NCI-H2196 (cell line): Measurements from ENCODE around the gene IMMP2L.
"Not testable (repeated sequence)": the region's sequence is repeated elsewhere in the genome, so short reads cannot be mapped to it uniquely, and the experiment has no call there.

Experiments
- DNase-seq: peaks from one replicate; lab custom pipeline; 2025; ENCODE audit not compliant: unreplicated experiment; lab: John Stamatoyannopoulos, UW

The IMMP2L gene

DNA sequence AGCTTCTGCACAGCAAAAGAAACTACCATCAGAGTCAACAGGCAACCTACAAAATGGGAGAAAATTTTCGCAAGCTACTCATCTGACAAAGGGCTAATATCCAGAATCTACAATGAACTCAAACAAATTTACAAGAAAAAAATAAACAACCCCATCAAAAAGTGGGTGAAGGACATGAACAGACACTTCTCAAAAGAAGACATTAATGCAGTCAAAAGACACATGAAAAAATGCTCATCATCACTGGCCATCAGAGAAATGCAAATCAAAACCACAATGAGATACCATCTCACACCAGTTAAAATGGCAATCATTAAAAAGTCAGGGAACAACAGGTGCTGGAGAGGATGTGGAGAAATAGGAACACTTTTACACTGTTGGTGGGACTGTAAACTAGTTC is 92.4 kb downstream of the IMMP2L start:
- not testable (repeated sequence) for DNase-seq

- DNase-seq: not testable (repeated sequence)
These were observed 96.5 kb downstream of the IMMP2L start for GRCh38 chr7:111465774-111466173.

GRCh38 chr7:111460695-111461094 is 101.6 kb downstream of the IMMP2L start:
- DNase-seq: no peak

DNA sequence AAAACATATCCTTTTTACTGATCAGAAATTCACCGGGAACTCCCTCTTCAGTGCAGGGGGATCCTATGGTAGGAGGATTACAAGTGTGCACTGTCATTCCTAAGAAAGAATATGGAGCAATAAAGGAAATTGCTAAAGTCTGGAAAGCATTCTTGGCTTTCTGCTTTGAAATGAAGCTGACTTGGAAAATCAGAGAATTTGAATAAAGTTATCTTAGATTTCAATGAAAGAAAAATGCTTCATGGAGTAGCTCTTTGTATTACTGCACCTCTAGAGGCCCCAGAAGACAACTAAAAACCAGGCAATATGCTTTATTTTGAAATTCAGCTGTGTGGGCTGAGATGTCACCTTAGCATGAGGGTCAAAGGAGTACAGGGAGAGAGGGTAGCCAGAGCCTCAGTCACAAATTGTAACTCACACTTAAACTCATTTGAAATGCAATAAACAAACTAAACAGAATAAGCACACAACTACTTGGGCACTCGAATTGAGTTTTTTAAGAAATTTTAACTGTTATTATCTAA is 102.5 kb downstream of the IMMP2L start:
- DNase-seq: no peak

DNA sequence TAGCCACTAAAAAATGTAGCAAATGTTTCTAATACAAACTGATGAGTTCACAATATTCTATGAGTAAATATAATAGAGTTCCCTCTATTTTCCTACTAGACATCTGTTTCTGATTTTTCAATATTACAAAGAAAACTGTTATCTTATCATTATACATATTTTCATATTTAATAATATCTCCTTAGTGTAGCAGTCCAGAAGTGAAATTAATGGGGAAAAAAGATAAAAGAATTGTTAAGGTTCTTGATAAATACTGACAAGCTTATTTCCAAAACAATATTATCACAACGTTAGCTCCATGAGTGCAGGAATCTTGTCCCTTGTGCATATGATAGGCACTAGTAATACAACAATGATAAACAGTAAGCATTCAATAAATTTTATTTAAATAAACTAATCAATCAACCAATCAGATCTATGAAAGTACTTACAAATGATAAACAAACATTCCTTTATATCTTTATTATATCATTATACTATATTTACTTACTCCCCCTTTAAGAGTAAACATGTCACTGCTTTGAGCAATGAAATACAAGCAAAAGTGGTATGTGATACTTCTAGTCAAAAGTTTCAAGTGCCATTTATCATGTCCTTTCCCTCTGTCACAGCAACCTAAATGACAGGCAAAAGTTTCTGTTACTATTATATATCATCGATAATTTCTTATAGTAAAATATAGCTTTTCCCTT is 103.1 kb downstream of the IMMP2L start:
- DNase-seq: no peak

DNA sequence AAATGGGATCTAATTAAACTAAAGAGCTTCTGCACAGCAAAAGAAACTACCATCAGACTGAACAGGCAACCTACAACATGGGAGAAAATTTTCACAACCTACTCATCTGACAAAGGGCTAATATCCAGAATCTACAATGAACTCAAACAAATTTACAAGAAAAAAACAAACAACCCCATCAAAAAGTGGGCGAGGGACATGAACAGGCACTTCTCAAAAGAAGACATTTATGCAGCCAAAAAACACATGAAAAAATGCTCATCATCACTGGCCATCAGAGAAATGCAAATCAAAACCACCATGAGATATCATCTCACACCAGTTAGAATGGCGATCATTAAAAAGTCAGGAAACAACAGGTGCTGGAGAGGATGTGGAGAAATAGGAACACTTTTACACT is 111.6 kb downstream of the IMMP2L start:
- not testable (repeated sequence) for DNase-seq

DNA sequence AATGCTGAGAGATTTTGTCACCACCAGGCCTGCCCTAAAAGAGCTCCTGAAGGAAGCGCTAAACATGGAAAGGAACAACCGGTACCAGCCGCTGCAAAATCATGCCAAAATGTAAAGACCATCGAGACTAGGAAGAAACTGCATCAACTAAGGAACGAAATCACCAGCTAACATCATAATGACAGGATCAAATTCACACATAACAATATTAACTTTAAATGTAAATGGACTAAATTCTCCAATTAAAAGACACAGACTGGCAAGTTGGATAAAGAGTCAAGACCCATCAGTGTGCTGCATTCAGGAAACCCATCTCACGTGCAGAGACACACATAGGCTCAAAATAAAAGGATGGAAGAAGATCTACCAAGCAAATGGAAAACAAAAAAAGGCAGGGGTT is 114.8 kb downstream of the IMMP2L start:
- not testable (repeated sequence) for DNase-seq

DNA sequence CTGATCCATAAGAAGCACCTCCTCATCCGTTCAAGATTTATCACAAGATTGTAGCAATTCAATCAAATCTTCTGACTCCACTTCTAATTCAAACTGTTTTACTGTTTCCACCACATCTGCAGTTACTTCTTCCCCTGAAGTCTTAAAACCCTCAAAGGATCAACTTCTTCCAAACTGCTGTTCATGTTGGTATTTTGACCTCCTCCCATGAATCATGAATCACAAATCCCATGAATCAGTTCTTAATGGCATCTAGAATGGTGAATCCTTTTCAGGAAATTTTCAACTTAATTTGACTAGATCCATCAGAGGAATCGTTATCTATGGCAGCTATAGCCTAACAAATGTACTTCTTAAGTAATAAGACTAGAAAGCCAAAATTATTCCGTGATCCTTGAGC is 122.3 kb downstream of the IMMP2L start:
- DNase-seq: no peak

- DNase-seq: no peak
These were observed 123.7 kb downstream of the IMMP2L start for GRCh38 chr7:111438369-111439289.

- DNase-seq: no peak
These were observed 124.6 kb downstream of the IMMP2L start for GRCh38 chr7:111437736-111438135.

- no peak for DNase-seq
These were observed 125.7 kb downstream of the IMMP2L start for GRCh38 chr7:111436608-111437007.

DNA sequence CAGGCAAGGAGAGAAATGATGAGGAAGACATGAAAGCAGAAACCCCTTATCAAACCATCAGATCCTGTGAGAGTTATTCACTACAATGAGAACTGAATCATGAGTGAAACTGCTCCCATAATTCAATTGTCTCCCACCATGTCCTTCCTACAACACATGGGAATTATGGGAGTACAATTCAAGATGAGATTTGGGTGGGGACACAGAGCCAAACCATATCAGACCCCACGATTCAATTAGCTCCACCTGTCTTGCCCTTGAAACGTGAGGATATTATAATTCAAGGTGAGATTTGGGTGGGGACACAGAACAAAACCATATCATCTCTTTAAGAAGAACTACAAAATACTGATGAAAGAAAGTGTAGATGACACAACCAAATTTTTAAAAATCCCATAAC is 128.9 kb downstream of the IMMP2L start:
- DNase-seq: no peak

GRCh38 chr7:111429781-111430180 is 132.5 kb downstream of the IMMP2L start:
- DNase-seq: no peak

DNA sequence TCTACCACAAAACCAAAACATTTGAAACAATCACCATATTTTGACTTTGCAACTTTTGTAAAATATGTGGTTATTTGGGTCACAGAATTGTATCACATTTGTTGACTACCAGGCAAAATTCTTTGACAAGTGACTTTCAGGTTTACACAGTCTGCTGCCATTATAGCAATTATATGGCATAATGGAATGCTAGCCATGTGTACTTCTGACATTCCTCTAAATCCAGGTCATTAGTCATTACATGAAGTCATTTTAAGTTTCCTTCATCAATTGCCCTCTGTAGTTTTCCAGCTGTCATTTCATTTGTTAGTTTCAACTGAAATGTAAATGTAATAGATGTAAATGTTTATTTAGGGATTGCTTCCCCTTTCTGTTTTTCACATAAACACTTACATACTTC is 137.5 kb downstream of the IMMP2L start:
- no peak for DNase-seq

- DNase-seq: no peak
These were observed 147.9 kb downstream of the IMMP2L start for GRCh38 chr7:111414374-111414773.

- no peak for DNase-seq
These were observed 148.6 kb downstream of the IMMP2L start for GRCh38 chr7:111413739-111414138.

DNA sequence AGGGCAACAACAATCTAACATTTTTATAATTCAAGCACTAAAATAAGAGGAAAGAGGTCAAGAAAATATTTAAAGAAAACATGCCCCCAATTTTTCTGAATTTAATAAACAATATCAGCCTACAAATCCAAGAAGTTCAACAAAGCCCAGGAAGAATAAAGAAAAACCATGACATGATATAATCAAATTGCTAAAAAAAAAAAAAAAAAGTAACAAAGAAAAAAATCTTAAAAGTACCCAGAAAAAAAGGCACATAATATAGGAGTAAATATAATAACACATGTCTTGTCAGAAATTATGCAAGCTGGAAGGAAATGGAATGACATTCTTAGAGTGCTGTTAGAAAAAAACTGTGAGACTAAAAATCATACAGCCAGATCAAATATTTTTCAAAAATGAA is 151.4 kb downstream of the IMMP2L start:
- DNase-seq: no peak

DNA sequence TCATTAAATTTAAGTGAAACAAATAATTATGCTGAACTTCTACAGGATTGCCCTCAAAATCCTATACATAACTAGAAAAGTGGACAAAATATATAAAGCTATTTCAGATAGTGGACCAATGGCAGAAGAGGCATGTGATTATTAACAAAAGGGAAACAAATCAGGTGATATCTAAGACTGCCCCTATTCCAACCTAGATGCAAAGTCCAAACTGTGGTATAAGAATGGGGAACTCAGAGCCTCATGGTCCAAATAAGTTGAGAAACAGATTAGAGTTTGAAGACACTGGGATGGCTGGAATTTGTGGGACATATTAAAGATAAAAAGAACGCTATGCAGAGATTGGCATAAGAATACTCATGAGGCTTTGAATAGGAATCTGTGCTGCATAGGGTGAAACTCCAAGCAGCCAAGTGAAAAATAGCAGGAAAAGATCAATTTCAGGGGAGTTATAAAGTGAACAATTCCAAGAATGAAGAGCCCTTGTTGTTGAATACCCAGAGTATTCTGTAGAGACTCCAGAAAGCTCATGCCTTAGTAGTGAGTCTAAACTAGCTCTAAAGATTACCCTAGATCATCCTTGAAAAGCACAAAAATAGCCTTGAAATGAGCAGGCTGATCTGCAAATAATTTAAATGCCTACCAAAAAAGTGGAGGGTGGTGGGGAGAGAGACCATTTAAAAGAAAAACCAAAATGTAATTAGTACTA is 152.4 kb downstream of the IMMP2L start:
- no peak for DNase-seq

DNA sequence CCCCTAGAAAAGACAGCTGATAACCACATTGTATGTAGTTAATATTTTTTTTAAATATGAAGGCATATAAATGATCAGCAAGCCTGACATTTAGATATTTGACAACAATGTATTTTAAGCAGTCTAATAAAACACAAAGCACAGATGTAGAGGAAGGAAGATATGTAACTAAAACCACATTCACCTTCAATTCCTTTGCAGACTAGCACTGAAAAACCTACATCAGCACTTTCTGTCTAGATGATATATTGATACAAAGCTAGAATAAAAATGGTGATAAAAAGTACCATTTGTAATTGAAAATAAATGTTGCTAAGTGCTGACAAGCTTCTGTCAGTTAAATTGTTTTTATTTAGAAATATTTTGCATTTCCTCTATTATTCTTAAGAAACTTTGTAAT is 153.6 kb downstream of the IMMP2L start:
- DNase-seq: no peak

DNA sequence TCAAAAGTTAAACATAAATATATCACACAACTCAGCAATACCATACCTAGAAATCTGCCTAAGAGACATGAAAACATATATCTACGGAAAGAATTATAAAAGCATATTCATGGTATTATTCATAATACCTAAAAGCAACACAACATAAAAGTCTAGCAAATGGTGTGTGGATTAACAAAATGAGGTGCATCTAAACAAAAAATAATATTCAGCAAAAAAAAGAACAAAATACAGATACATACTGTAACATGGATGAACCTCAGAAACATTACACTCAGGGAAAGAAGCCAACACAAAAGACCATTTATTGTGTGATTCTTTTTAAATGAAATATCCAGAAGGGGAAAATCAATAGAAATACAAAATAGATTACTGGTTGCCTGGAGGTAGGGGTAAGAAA is 155.0 kb downstream of the IMMP2L start:
- no peak for DNase-seq

- DNase-seq: no peak
These were observed 156.7 kb downstream of the IMMP2L start for GRCh38 chr7:111405621-111406020.
